ENCODE data around the gene UNC80. TPM values are rescaled to one million over a fixed set of nuclear protein-coding genes. Genes with fewer than 3 reads are reported as not detected.

UNC80 gene
- total RNA-seq, 1 donor from 2014 or later, result 0.05 TPM

- no peak for TF ChIP-seq CTCF (IDR thresholded peaks at IDR 0.05; ENCODE audit: unreplicated experiment)
- H3K36me3 Mint-ChIP-seq (ENCODE audit: low read depth, unreplicated experiment), result no peaks in the 10 kb centered on the region
- H3K27me3 Mint-ChIP-seq (ENCODE audit: unreplicated experiment), result no peaks in the 10 kb centered on the region
- peaks cover 13% of the 10 kb centered on the region for H3K4me1 Mint-ChIP-seq (ENCODE audit: unreplicated experiment)
- no peak overlapping the region for H3K27ac Mint-ChIP-seq (ENCODE audit: unreplicated experiment)
- H3K4me3 Mint-ChIP-seq (ENCODE audit: unreplicated experiment), result no peak overlapping the region
- H3K9me3 Mint-ChIP-seq (ENCODE audit: unreplicated experiment), result no peaks in the 10 kb centered on the region
- no peak for DNase-seq (ENCODE audit: low spot score)
These were observed 214.8 kb downstream of the UNC80 start for GRCh38 chr2:209986415-209986814.

DNA sequence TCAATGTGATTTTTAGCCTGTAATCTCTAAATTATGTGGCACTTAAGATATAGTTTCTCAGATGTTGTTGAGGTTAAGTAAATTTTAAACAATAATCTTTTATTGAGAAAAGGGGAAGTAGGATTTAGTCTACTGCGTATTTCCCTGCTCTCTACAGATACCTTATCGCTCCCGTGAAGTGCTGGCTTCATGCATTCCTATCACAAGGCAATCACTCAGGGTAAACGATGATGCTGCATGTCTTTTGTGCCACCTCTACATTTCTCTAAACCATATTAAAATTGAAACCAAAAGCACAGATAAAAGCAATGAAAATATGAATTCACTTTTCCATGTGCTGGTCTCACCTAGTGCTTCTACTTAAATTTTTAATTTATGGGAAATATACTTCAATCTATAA is 216.4 kb downstream of the UNC80 start:
- Mint-ChIP-seq H3K36me3 (ENCODE audit: low read depth, unreplicated experiment) (no peaks in the 10 kb centered on the region), H3K27me3 (ENCODE audit: unreplicated experiment) (no peaks in the 10 kb centered on the region), H3K4me1 (ENCODE audit: unreplicated experiment) (peaks cover 13% of the 10 kb centered on the region), H3K4me3 (ENCODE audit: unreplicated experiment) (no peak overlapping the region), H3K9me3 (ENCODE audit: unreplicated experiment) (no peaks in the 10 kb centered on the region), H3K27ac (ENCODE audit: unreplicated experiment) (no peak overlapping the region)
- no peak for DNase-seq (ENCODE audit: low spot score)
- TF ChIP-seq CTCF (IDR thresholded peaks at IDR 0.05; ENCODE audit: unreplicated experiment), result no peak

DNA sequence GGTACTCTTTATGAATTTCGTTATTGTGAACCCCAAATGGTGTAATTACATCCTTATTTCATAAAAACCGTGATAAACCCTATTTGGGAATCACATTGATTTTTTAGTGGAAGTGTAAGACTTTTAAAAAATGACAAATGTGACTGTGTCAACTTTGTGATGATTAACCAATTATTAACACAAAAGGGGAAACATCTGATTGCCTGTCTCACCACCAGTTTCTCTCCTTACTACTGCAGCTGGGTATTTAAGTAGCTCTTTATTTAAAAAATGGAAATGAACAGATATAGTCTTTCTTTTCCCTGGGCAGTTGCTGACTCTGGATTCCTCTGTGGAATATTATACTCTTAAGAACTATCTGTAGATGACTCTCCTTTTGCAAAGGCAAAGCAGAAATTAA is 219.2 kb downstream of the UNC80 start:
- Mint-ChIP-seq H3K4me3 (ENCODE audit: unreplicated experiment) (no peak overlapping the region), H3K27me3 (ENCODE audit: unreplicated experiment) (no peaks in the 10 kb centered on the region), H3K36me3 (ENCODE audit: low read depth, unreplicated experiment) (no peaks in the 10 kb centered on the region), H3K4me1 (ENCODE audit: unreplicated experiment) (peaks cover 9% of the 10 kb centered on the region), H3K9me3 (ENCODE audit: unreplicated experiment) (no peaks in the 10 kb centered on the region), H3K27ac (ENCODE audit: unreplicated experiment) (no peak overlapping the region)
- no peak for DNase-seq (ENCODE audit: low spot score)
- TF ChIP-seq CTCF (IDR thresholded peaks at IDR 0.05; ENCODE audit: unreplicated experiment), result no peak

- Mint-ChIP-seq H3K4me1 (ENCODE audit: unreplicated experiment) (no peaks in the 10 kb centered on the region), H3K9me3 (ENCODE audit: unreplicated experiment) (no peaks in the 10 kb centered on the region), H3K4me3 (ENCODE audit: unreplicated experiment) (no peak overlapping the region), H3K27ac (ENCODE audit: unreplicated experiment) (no peak overlapping the region), H3K27me3 (ENCODE audit: unreplicated experiment) (no peaks in the 10 kb centered on the region), H3K36me3 (ENCODE audit: low read depth, unreplicated experiment) (no peaks in the 10 kb centered on the region)
- no peak for DNase-seq (ENCODE audit: low spot score)
- TF ChIP-seq CTCF (IDR thresholded peaks at IDR 0.05; ENCODE audit: unreplicated experiment), result no peak
These were observed 222.3 kb downstream of the UNC80 start for GRCh38 chr2:209993968-209994367.

DNA sequence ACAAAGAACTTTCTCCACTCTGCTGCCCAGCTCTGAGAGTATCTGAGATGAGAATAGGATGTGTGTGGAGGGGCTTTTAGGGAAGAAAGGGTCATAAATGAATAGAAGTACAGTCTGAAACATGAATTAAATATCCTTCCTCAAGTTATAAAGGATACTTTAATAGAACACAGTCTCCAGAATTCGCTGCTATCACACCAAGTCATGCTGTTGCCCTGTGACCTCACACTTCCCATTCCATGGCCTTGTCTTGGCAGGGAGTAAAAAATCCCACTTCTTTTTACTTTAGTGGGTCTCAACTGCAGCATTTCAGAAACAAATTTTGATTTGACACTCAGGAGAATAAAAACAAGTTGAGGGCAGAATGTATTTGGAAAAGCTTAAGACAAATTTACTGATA is 227.0 kb downstream of the UNC80 start:
- Mint-ChIP-seq H3K36me3 (ENCODE audit: low read depth, unreplicated experiment) (no peaks in the 10 kb centered on the region), H3K4me3 (ENCODE audit: unreplicated experiment) (no peak overlapping the region), H3K27me3 (ENCODE audit: unreplicated experiment) (peaks cover 1% of the 10 kb centered on the region), H3K27ac (ENCODE audit: unreplicated experiment) (no peak overlapping the region), H3K9me3 (ENCODE audit: unreplicated experiment) (no peaks in the 10 kb centered on the region), H3K4me1 (ENCODE audit: unreplicated experiment) (peaks cover 12% of the 10 kb centered on the region)
- DNase-seq (ENCODE audit: low spot score), result no peak
- no peak for TF ChIP-seq CTCF (IDR thresholded peaks at IDR 0.05; ENCODE audit: unreplicated experiment)
